A549 treated with CpdA at 1 μM for 4 hours (cell line): Measurements from ENCODE around the gene PAFAH1B2. TPM values are rescaled to one million over a fixed set of nuclear protein-coding genes. Genes with fewer than 3 reads are reported as not detected.

Experiments
- total RNA-seq: library from RNA; stranded (reverse); fragments of 200-300 nt; extraction: Qiagen RNA extraction; gene quantifications from 5 replicates; pipeline ENCODE4 v1.2.3, GENCODE V29; 2022; ENCODE audit warnings: low read depth

Gene PAFAH1B2
- 33.0 to 45.5 TPM (median 35.0 TPM) in 5 replicates for total RNA-seq

GRCh38 chr11:117143871-117144476, at the start of gene PAFAH1B2:
Gene PAFAH1B2 (plus strand): TSS chr11:117144287. CDS start chr11:117152448, 8,161 bp downstream.

GRCh38 chr11:117098269-117099232, 45.5 kb upstream of the PAFAH1B2 start, which contains the start of gene SIK3:
Gene SIK3 (minus strand): TSS chr11:117098428. CDS start chr11:117098415, 13 bp downstream.

GRCh38 chr11:117178210-117179034, 34.3 kb downstream of the PAFAH1B2 start, which contains the start of gene SIDT2:
Gene SIDT2 (plus strand): TSS chr11:117178743. CDS start chr11:117179264, 521 bp downstream.

GRCh38 chr11:117199053-117199915, 55.2 kb downstream of the PAFAH1B2 start, which contains the start of gene TAGLN:
Gene TAGLN (plus strand): TSS chr11:117199370. CDS start chr11:117203014, 3,644 bp downstream.

Other genes with a start within 250 kb of the PAFAH1B2 start
- 8.2 to 10.5 TPM (median 8.9 TPM) in 5 replicates for gene SIK3, start 45.9 kb upstream of the PAFAH1B2 start, total RNA-seq
- gene SIDT2, start 34.5 kb downstream of the PAFAH1B2 start, total RNA-seq: 3.9 to 5.5 TPM (median 4.8 TPM) in 5 replicates
- 58.2 to 141 TPM (median 109 TPM) in 5 replicates for gene TAGLN, start 55.1 kb downstream of the PAFAH1B2 start, total RNA-seq
- 14.6 to 20.2 TPM (median 17.4 TPM) in 5 replicates for gene PCSK7, start 87.8 kb downstream of the PAFAH1B2 start, total RNA-seq
- 8.7 to 11.6 TPM (median 9.4 TPM) in 5 replicates for gene RNF214, start 88.4 kb downstream of the PAFAH1B2 start, total RNA-seq
- 1.6 to 2.5 TPM (median 2.4 TPM) in 5 replicates for gene BACE1-AS, start 147.1 kb downstream of the PAFAH1B2 start, total RNA-seq
- gene BACE1, start 172.0 kb downstream of the PAFAH1B2 start, total RNA-seq: 7.5 to 10.3 TPM (median 8.7 TPM) in 5 replicates
- gene CEP164, start 183.6 kb downstream of the PAFAH1B2 start, total RNA-seq: 15.1 to 18.5 TPM (median 17.3 TPM) in 5 replicates